HG02943 (cell line): Measurements from ENCODE around the gene ELMOD1.

ENCODE experiments used
- ATAC-seq: cut with Tn5 transposase; IDR thresholded peaks from one replicate; pipeline ENCODE4 v1.9.1; 2021; ENCODE audit warnings: mild to moderate bottlenecking, low read depth, moderate library complexity; ENCODE audit not compliant: unreplicated experiment

ELMOD1 gene

DNA sequence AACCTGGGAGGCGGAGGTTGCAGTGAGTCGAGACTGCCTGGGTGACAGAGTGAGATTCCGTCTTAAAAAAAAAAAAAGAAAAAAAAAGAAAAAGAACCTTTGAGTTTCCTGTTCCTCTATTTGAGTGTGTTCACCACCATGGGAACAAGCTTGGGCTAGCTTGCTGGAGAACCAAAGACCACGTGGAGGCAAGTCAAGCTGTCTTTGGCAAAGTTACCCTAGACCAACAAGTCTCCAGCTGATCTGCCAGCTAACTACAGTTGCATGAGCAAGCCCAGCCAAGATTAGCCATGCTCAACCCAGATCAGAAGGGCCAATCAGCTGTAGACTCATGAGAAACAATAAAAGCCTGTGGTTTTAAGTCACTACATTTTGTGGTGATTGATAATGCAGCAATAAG is 91.2 kb downstream of the ELMOD1 start:
- no peak for ATAC-seq

DNA sequence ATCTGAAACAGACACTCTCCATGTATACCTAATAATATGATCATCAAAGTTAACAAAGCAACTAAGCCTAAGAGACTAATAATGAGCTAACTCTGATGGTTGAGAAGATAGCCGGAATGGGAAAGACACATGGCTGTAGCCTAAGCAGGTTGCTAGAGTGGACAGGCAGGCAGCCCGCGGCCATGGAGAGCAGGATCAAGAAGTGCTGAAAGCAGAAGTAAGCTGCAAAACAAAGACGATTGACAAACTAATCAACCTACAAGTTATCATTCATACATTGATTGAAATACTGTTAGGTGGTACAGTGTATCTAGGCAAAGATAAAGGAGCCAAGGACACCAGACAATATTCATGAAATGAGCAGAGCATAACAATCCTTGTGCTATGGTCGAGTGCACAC is 91.6 kb downstream of the ELMOD1 start:
- ATAC-seq = no peak

GRCh38 chr11:107683061-107683460 is 92.1 kb downstream of the ELMOD1 start:
- no peak for ATAC-seq

DNA sequence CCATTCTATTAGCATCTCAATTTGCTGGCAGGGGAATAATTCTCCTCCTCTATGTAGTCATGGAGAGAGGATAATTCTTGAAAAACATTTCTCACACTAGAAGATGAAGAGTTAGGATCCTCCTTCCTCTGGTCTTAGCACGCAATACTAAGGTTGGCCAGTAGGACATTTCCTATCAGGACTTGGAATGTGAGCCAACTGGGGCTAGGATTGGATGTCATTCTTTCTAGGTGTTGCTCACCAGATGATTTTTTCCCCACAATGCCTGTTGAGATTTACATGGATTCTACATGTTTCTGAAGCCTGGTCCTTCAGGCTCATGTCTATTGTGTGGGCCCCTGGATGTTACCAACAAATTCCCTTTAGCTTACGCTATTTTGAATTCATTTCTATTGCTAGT is 92.9 kb downstream of the ELMOD1 start:
- no peak for ATAC-seq

GRCh38 chr11:107688322-107688918 is 97.5 kb downstream of the ELMOD1 start:
- ATAC-seq = no peak

GRCh38 chr11:107689317-107690202 is 98.6 kb downstream of the ELMOD1 start:
- no peak for ATAC-seq

- no peak for ATAC-seq
Measured at GRCh38 chr11:107691000-107691750, 100.2 kb downstream of the ELMOD1 start.

GRCh38 chr11:107695446-107695845 is 104.5 kb downstream of the ELMOD1 start:
- ATAC-seq = no peak

DNA sequence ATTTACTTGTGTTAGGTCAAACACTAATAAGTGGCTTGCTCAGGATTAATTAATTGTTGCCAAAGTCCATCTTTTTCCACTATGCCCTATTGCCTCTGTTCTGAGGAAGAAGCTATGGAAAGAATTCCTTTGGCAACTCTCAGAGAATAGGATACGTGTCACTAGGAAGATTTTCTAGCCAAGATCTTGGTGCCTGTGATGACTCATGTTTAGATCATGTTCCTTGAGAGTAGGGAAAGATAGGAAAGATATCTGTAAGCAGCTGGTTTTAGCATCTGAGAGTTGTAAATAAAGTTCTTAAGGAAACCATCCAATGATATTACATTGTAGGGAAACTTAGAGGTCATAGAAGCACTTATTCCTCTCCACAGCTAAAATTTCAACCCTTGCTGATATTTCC is 105.2 kb downstream of the ELMOD1 start:
- no peak for ATAC-seq

- ATAC-seq = no peak
Measured at GRCh38 chr11:107697291-107697690, 106.3 kb downstream of the ELMOD1 start.

DNA sequence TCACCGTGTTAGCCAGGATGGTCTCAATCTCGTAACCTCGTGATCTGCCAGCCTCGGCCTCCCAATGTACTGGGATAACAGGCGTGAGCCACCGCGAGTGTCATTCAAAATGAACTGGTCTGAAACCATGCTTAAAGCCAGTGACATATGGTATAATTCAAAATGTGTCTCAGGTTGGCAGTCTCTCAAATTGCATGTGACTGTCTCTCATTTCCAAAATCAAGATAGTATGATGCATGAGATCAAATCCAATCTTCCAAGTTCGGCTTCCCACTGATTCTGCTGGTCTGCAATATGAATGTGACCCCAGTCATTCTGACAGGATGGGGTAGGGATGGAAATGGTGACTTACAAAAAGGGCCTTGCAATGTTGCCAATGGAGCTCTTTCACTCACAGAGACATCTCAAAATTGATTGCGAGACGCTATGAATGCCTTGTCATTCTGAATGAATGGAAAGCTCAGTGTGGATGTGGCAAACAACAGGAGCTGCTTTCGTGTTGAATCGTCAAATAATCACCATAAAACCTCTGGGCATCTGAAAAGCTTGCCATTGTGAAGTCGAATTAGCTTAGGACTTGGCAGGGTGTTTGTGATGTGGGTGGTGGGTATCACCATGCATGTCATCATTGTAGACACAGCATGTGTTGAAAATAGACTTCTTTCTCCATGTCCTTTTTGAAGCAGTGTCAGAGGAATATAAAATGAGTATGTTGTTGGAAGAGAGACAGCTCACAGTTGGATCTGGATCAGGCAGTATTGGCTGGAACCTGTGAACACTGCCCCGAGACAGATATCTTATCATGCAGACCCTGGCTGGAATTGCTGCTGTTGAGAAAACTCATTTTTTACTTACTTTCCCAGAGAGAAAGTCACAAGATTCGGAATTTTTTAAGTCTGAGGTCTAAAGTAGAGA is 108.7 kb downstream of the ELMOD1 start:
- no peak for ATAC-seq

- no peak for ATAC-seq
Measured at GRCh38 chr11:107702109-107702660, 111.2 kb downstream of the ELMOD1 start.

DNA sequence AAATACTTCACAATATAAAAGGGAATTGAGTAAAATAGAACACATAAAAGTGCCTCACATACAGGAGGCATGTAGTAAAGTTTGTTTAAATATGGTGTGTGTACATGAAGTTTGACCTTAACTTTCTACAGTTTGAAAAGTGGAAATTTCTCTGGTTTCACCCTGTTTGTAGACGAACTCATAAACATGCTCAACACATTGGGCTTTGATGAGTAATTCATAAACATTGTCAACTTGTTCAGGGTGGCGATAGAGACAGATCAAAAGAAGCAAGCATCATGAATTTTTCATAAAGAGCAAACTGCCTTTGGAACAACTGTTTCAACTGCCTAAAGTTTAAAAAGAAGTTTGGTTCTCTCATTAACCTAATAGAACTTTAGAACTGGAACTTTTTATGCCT is 111.8 kb downstream of the ELMOD1 start:
- no peak for ATAC-seq

- ATAC-seq = no peak
Measured at GRCh38 chr11:107704451-107704850, 113.5 kb downstream of the ELMOD1 start.

DNA sequence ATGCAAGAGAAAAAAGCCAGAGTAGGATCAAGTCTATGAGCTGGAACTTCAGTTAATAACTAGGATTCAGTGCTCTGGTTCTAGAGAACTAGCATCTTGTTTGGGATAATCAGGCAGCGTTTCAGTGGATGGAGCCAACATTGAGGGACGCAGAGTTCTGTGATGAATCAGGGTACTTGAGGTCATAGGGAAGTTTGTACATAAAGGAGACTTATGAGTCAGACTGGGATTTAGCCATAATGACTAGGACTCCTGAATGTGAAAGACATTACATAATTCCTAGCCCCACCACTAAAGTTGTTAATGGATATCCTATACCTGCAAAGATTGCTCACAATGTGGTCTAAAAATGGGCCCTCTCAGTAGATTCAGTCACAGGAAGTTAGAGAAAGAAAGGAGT is 114.1 kb downstream of the ELMOD1 start:
- ATAC-seq = no peak

DNA sequence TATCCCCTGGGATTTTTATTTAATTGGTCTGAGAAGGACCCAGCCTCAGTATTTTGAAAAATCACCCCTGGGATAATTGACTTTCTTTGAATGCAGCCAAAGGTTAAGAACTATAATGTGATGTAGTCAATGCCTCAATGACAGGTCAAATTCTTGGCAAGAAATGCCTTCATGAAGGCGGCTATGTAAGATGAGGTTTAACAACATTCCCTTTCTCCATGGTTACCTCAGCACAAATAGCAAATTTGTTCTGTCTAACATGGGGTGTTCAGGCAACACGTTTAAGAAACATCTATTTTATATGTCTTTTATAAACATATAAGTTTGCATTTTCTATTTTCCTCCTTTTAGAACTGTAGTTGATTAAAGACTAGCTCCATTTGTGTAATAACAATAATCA is 115.6 kb downstream of the ELMOD1 start:
- ATAC-seq = no peak

DNA sequence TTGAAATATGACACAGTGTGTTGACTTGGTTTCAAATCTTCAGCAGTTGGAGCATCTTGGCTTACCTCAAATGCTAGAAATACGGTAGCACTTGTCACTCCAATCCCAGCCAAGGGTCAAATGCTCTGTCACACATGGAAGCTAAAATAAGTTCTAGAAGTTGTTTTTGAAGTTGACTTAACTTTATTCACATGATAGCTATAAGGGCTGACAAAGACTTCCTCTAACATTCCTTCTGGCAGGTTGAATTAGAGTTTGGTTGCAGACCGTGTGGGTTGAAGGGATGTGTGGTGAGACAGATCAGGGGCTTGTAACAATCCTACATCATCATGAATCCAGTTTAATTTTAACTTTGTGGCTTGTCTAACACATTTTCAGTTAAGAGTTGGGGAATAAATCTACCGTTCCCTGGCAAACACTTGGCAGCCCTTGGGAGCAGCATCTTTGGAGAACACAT is 116.3 kb downstream of the ELMOD1 start:
- ATAC-seq = no peak

- ATAC-seq = no peak
Measured at GRCh38 chr11:107707807-107708206, 116.9 kb downstream of the ELMOD1 start.

DNA sequence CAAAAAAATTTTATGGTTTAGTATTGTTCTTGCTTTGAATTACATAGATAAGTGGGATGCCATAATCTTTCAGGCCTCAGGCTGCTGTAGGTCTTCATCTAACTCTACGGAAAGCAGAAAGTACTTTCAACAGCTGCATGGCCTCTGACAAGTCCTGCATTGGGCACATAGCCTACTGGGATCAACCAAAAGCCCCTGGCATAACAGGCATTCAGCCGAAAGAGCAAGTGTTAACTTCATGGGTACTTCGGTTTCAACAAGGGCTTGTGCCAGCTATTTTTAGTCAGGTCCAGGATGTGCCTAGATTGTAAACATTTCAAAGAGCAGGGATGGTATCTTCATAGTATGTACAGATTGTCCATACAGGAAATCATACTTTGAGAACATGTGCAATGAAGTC is 117.8 kb downstream of the ELMOD1 start:
- ATAC-seq = no peak

- ATAC-seq = no peak
Measured at GRCh38 chr11:107710301-107710700, 119.4 kb downstream of the ELMOD1 start.
